Cardiac atrium fibroblast (primary cell): Measurements from ENCODE around the gene USP7. TPM values are rescaled to one million over a fixed set of nuclear protein-coding genes. Genes with fewer than 3 reads are reported as not detected.

Source experiments
- total RNA-seq: library from RNA; depleted of rRNA; stranded (reverse); fragments of >200 nt; gene quantifications from 2 replicates; pipeline ENCODE4 v1.2.3, GENCODE V29; 2015

USP7 gene
- 35.2 and 48.0 TPM in 2 replicates for total RNA-seq

DNA sequence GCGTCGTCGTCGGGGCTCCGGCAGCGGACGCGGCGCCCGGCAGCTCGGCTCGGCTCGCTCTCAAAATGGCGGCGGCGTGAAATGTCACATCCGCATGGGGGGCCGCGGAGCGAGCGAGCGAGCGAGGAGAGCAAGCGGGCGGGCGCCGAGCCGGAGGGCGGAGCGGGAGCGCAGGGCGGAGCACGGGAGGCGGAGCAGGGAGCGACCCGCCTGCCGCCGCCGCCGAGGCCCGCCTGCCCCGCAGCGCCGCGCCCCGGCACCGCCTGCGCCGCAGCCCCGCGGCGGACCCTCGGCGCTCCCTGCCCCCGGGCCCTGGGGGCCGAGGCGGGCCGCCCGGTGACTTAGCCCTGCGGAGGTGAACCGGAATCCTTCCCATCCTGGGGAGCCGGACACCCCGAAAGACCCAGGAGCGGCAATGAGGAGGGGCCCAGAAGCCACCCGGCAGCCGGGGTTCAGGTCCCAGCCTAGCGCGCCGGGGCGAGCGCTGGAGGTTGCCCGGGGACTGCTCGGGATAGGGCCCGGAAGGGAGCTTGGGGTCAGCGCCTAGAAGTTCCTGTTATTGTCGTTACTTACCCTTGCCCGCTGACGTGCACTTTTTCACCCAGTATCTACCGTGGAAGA, at the start of gene USP7:
Gene USP7 (minus strand): TSS at position 86 of the 621 bp plus-strand sequence. CDS start 621 bp downstream, outside the sequence.

DNA sequence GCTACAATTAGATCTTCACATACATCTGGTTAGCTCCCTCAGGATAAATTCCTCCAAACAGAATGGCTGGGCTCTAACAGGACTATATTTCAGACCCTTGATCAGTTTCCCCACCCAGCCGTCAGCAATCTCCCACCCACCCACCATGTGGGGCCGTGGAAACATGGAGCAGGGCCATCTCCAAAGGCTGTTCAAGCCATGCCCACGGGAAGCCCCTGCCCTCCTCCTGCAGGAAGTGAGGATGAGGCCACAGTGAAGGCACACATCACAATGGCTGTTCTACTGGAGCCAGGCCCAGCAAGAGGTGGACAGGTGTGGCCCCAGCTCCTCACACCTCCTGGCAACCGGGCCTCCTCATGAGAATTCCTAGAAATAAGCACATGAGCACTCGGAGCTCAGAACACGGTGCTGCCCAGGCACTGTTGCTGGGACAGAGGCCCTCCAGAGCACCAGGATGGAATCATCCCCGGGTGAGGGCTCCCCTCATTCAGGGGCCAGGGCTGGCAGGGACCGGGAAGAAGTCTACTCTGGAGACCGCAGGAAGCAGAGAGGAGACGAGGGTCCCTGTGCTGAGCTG, 81.6 kb downstream of the USP7 start, which contains the start of gene LITAFD:
Gene LITAFD (plus strand): TSS at position 311 of the 577 bp plus-strand sequence. CDS start 2,005 bp downstream, outside the sequence.

DNA sequence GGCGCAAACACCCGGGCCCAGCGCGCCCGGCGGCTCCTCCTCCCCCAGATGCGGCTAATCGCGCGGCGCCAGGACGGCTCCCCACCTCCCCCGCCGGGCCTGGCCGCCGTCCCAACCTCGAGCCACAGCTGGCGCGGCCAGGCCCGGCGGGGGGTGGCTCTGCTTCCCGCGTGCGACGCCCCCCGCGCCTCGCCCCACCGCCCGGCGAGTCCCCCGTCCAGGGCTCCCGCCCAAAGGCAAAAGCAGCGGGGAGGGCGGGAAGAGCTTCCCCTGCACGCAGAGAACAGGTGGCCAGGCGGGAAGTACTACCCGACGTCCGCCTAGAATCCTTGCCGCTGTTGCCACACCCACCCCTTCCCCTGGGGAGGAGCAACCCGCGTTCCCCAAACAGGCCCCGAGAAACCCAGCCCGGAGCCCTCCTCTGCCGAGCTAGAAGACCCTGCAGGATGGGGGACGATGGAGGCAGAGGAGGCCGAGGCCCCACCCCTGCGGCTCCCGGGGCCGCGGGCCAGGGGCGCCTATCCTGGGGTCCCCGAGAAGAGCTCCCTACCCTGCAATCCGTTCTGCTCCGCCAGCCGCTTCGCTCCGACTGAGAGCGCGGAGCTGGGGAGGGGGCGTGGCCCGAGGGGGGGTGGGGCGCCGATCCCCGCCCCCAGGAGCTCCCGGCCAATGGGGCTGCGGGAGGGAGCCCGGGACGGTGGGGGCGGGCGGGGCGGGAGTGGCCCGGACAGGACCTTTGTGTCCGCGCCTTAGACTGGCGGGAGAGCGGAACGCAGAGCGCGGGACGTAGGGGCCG, 95.1 kb downstream of the USP7 start, which contains the start of gene CARHSP1:
Gene CARHSP1 (minus strand): TSS at position 591 of the 796 bp plus-strand sequence. CDS start 9,678 bp downstream, outside the sequence.

Other genes starting within 250 kb of the USP7 start
- gene TMEM186, start 166.3 kb downstream of the USP7 start, total RNA-seq = 2.7 and 5.2 TPM in 2 replicates
- gene PMM2, start 166.1 kb downstream of the USP7 start, total RNA-seq = 49.8 and 56.7 TPM in 2 replicates
- gene CARHSP1, start 94.9 kb downstream of the USP7 start, total RNA-seq = 244 and 275 TPM in 2 replicates
- 2.5 TPM in 1 of 2 replicates, not detected in the other for gene LITAFD, start 81.6 kb downstream of the USP7 start, total RNA-seq
- 49.8 and 58.2 TPM in 2 replicates for gene HAPSTR1, start 127.7 kb upstream of the USP7 start, total RNA-seq